GM19467 (cell line): ENCODE data around the gene ADGRA3.

ENCODE experiments used
- ATAC-seq: cut with Tn5 transposase; IDR thresholded peaks from one replicate; pipeline ENCODE4 v1.9.1; 2021; ENCODE audit warnings: mild to moderate bottlenecking, moderate library complexity; ENCODE audit not compliant: unreplicated experiment

ADGRA3 gene

GRCh38 chr4:22510750-22511149 is 5.1 kb downstream of the ADGRA3 start:
- ATAC-seq = no peak

GRCh38 chr4:22508376-22508775 is 7.5 kb downstream of the ADGRA3 start:
- ATAC-seq = no peak

- ATAC-seq = no peak
Observed at GRCh38 chr4:22504922-22505321, 10.9 kb downstream of the ADGRA3 start.

- ATAC-seq = no peak
Observed at GRCh38 chr4:22504447-22504846, 11.4 kb downstream of the ADGRA3 start.

GRCh38 chr4:22502895-22503814 is 12.7 kb downstream of the ADGRA3 start:
- ATAC-seq = no peak

GRCh38 chr4:22501715-22502095 is 14.2 kb downstream of the ADGRA3 start:
- ATAC-seq = no peak

GRCh38 chr4:22500831-22501714 is 14.8 kb downstream of the ADGRA3 start:
- peak; percentile 68 for ATAC-seq

- ATAC-seq = no peak
Observed at GRCh38 chr4:22500128-22500611, 15.7 kb downstream of the ADGRA3 start.

- ATAC-seq = no peak
Observed at GRCh38 chr4:22498866-22499265, 17.0 kb downstream of the ADGRA3 start.

- no peak for ATAC-seq
Observed at GRCh38 chr4:22496165-22496813, 19.6 kb downstream of the ADGRA3 start.

GRCh38 chr4:22493523-22493922 is 22.3 kb downstream of the ADGRA3 start:
- no peak for ATAC-seq

GRCh38 chr4:22492987-22493386 is 22.9 kb downstream of the ADGRA3 start:
- no peak for ATAC-seq

- no peak for ATAC-seq
Observed at GRCh38 chr4:22491939-22492338, 23.9 kb downstream of the ADGRA3 start.

GRCh38 chr4:22490718-22491315 is 25.0 kb downstream of the ADGRA3 start:
- ATAC-seq = no peak

- ATAC-seq = no peak
Observed at GRCh38 chr4:22488106-22488505, 27.8 kb downstream of the ADGRA3 start.

- ATAC-seq = no peak
Observed at GRCh38 chr4:22487328-22487727, 28.5 kb downstream of the ADGRA3 start.

- no peak for ATAC-seq
Observed at GRCh38 chr4:22486276-22486675, 29.6 kb downstream of the ADGRA3 start.

- no peak for ATAC-seq
Observed at GRCh38 chr4:22485737-22486136, 30.1 kb downstream of the ADGRA3 start.

GRCh38 chr4:22483551-22483981 is 32.3 kb downstream of the ADGRA3 start:
- ATAC-seq = peak; percentile 65

- no peak for ATAC-seq
Observed at GRCh38 chr4:22482250-22483127, 33.4 kb downstream of the ADGRA3 start.
